GM23338 (cell line): ENCODE data around the gene GPR37. TPM values are rescaled to one million over a fixed set of nuclear protein-coding genes. Genes with fewer than 3 reads are reported as not detected.

Experiments used
- ATAC-seq: fragments of 200-7000 bp; cut with Tn5 transposase; 3 replicates; pipeline ENCODE4 v1.9.1; 2020
- DNase-seq: peaks from one replicate; pipeline ENCODE4 v3.0.0-alpha.2; 2015; ENCODE audit warnings: low spot score
- H2AFZ ChIP-seq: fragments of 200-600 bp; sonication (generic); 2 replicates; pipeline ENCODE4 v1.8.0; 2016; ENCODE audit warnings: antibody characterized with exemption, mild to moderate bottlenecking, moderate library complexity
- H3F3A ChIP-seq: fragments of 200-600 bp; sonication (generic); replicated peaks from 2 replicates; pipeline ENCODE4 v1.8.0; 2017; ENCODE audit warnings: antibody characterized with exemption, mixed run types, low read depth
- H3K27ac ChIP-seq: fragments of 200-600 bp; sonication (generic); 2 replicates; pipeline ENCODE4 v1.6.1; 2016; ENCODE audit warnings: low read depth
- H3K27me3 ChIP-seq: fragments of 200-600 bp; sonication (generic); 2 replicates; pipeline ENCODE4 v1.8.0; 2016; ENCODE audit warnings: mild to moderate bottlenecking, mixed run types, moderate library complexity; ENCODE audit not compliant: insufficient read depth
- H3K36me3 ChIP-seq: fragments of 200-600 bp; sonication (generic); 2 replicates; pipeline ENCODE4 v1.8.0; 2016; ENCODE audit warnings: mild to moderate bottlenecking; ENCODE audit not compliant: insufficient read depth
- H3K4me1 ChIP-seq: fragments of 200-600 bp; sonication (generic); 2 replicates; pipeline ENCODE4 v1.8.0; 2016; ENCODE audit warnings: mild to moderate bottlenecking, moderate library complexity; ENCODE audit not compliant: insufficient read depth
- H3K4me2 ChIP-seq: fragments of 200-600 bp; sonication (generic); 2 replicates; pipeline ENCODE4 v1.7.1; 2017; ENCODE audit warnings: mixed run types
- H3K4me3 ChIP-seq: fragments of 200-600 bp; sonication (generic); 2 replicates; pipeline ENCODE4 v1.6.1; 2016; ENCODE audit warnings: mixed run types
- H3K79me2 ChIP-seq: fragments of 200-600 bp; sonication (generic); replicated peaks from 2 replicates; pipeline ENCODE4 v1.8.0; 2017; ENCODE audit warnings: mild to moderate bottlenecking; ENCODE audit not compliant: insufficient read depth
- H3K9me2 ChIP-seq: fragments of 200-600 bp; sonication (generic); 2 replicates; pipeline ENCODE4 v1.8.0; 2017; ENCODE audit not compliant: insufficient read depth
- H4K20me1 ChIP-seq: fragments of 200-600 bp; sonication (generic); replicated peaks from 2 replicates; pipeline ENCODE4 v1.8.0; 2017; ENCODE audit warnings: mild to moderate bottlenecking; ENCODE audit not compliant: insufficient read depth
- H3K27ac Mint-ChIP-seq: 2 replicates; pipeline ENCODE4 v1.8.0; 2020; ENCODE audit warnings: inconsistent platforms, mild to moderate bottlenecking, moderate library complexity, mixed read lengths
- H3K27me3 Mint-ChIP-seq: 3 replicates; pipeline ENCODE4 v1.8.0; 2022; ENCODE audit warnings: low read depth, mild to moderate bottlenecking, moderate library complexity, mixed read lengths, inconsistent platforms; ENCODE audit not compliant: insufficient read depth, poor library complexity
- H3K36me3 Mint-ChIP-seq: 3 replicates; pipeline ENCODE4 v1.8.0; 2021; ENCODE audit warnings: low read depth, mild to moderate bottlenecking, inconsistent platforms, moderate library complexity, mixed read lengths
- H3K4me1 Mint-ChIP-seq: 3 replicates; pipeline ENCODE4 v1.8.0; 2020; ENCODE audit warnings: mild to moderate bottlenecking, inconsistent platforms, mixed read lengths
- H3K4me3 Mint-ChIP-seq: 3 replicates; pipeline ENCODE4 v1.8.0; 2021; ENCODE audit warnings: moderate library complexity, mild to moderate bottlenecking, inconsistent platforms, mixed read lengths
- H3K9me3 Mint-ChIP-seq: 3 replicates; pipeline ENCODE4 v1.8.0; 2020; ENCODE audit warnings: moderate library complexity, mild to moderate bottlenecking, inconsistent platforms, mixed read lengths
- CREB1 ChIP-seq: fragments of 250-450 bp; sonication (Bioruptor Pico); IDR thresholded peaks from 2 replicates; pipeline ENCODE4 v1.5.0; 2020; ENCODE audit warnings: low read depth, mild to moderate bottlenecking, moderate library complexity
- ETS1 ChIP-seq: IDR thresholded peaks from 2 replicates; pipeline ENCODE4 v1.6.1; 2016; ENCODE audit warnings: antibody characterized with exemption
- EZH2phosphoT487 ChIP-seq: fragments of 200-600 bp; sonication (generic); IDR thresholded peaks from one replicate; pipeline ENCODE4 v1.8.1; 2018; ENCODE audit warnings: antibody characterized with exemption; ENCODE audit not compliant: unreplicated experiment
- NANOG ChIP-seq: IDR thresholded peaks from 2 replicates; pipeline ENCODE4 v1.6.1; 2016; ENCODE audit warnings: antibody characterized with exemption, borderline replicate concordance
- REST ChIP-seq: IDR thresholded peaks from one replicate; pipeline ENCODE4 v1.6.1; 2018; ENCODE audit warnings: antibody characterized with exemption; ENCODE audit not compliant: unreplicated experiment
- STAT1 ChIP-seq: IDR thresholded peaks from one replicate; pipeline ENCODE4 v1.6.1; 2016; ENCODE audit warnings: antibody characterized with exemption; ENCODE audit not compliant: unreplicated experiment
- ZNF114 ChIP-seq: fragments of 250-450 bp; sonication (Bioruptor Pico); IDR thresholded peaks from 2 replicates; pipeline ENCODE4 v1.5.0; 2020; ENCODE audit warnings: mild to moderate bottlenecking, moderate library complexity
- ZNF331 ChIP-seq: fragments of 250-450 bp; sonication (Bioruptor Pico); IDR thresholded peaks from 2 replicates; pipeline ENCODE4 v1.5.0; 2020; ENCODE audit warnings: low read depth, mild to moderate bottlenecking, moderate library complexity
- ZNF462 ChIP-seq: fragments of 250-450 bp; sonication (Bioruptor Pico); IDR thresholded peaks from 2 replicates; pipeline ENCODE4 v1.5.0; 2020; ENCODE audit warnings: mild to moderate bottlenecking, moderate library complexity
- polyA plus RNA-seq: library from polyadenylated mRNA; unstranded; fragments of >200 nt; fragmentation: Nextera tagmentation; extraction: Ambion mirVana; gene quantifications from 2 replicates; pipeline ENCODE4 v1.2.1, GENCODE V29; 2016
- total RNA-seq: library from RNA; depleted of rRNA; stranded (reverse); fragments of >200 nt; shearing (Covaris generic); gene quantifications from 2 replicates; pipeline ENCODE4 v1.2.3, GENCODE V29; 2014

GPR37 gene
- total and polyA plus RNA-seq, 2 experiments from 2014 or later = 3.9 to 8.5 TPM

GRCh38 chr7:124775422-124775821 lies 9.8 kb upstream of the GPR37 start (continued):
- TF ChIP-seq ETS1 (no peak), CREB1 (CRISPR knock-in tag) (no peak), NANOG (no peak), ZNF114 (no peak), REST (no peak), ZNF331 (CRISPR knock-in tag) (no peak)

- H3K4me3 ChIP-seq = no peak overlapping the region
- TF ChIP-seq STAT1 = no peak
- no peak for TF ChIP-seq ZNF462
- no peak for TF ChIP-seq CREB1 (CRISPR knock-in tag)
- no peak for TF ChIP-seq ZNF114
- TF ChIP-seq EZH2phosphoT487 = no peak
- DNase-seq = no peak
- peaks cover 8% of the 10 kb centered on the region for H3K4me1 Mint-ChIP-seq
- ATAC-seq = no peak
- no peak overlapping the region for H3K27ac ChIP-seq
- no peaks in the 10 kb centered on the region for H3F3A ChIP-seq
- no peaks in the 10 kb centered on the region for H3K36me3 Mint-ChIP-seq
- no peaks in the 10 kb centered on the region for H3K79me2 ChIP-seq
- no peaks in the 10 kb centered on the region for H3K9me2 ChIP-seq
- H4K20me1 ChIP-seq = no peaks in the 10 kb centered on the region
- no peaks in the 10 kb centered on the region for H3K9me3 Mint-ChIP-seq
- no peak overlapping the region for H3K4me3 Mint-ChIP-seq
- no peaks in the 10 kb centered on the region for H3K27me3 Mint-ChIP-seq
- H2AFZ ChIP-seq = no peak overlapping the region
- no peaks in the 10 kb centered on the region for H3K27me3 ChIP-seq
- H3K4me1 ChIP-seq = peaks cover 6% of the 10 kb centered on the region; the same call in 1 of the 2 replicates
- H3K36me3 ChIP-seq = no peaks in the 10 kb centered on the region
- no peak overlapping the region for H3K4me2 ChIP-seq
- H3K27ac Mint-ChIP-seq = no peak overlapping the region
Observed at GRCh38 chr7:124773938-124774337, 8.3 kb upstream of the GPR37 start.
